SU-DHL-6 (cell line): Measurements from ENCODE around the gene KCNJ4.

Experiments
- H2AFZ ChIP-seq: fragments of 200-600 bp; sonication (generic); 2 replicates; pipeline ENCODE4 v1.6.1; 2014; ENCODE audit warnings: low read depth, mild to moderate bottlenecking, moderate library complexity, mixed read lengths, antibody characterized with exemption, low read length; ENCODE audit not compliant: severe bottlenecking
- H3F3A ChIP-seq: fragments of 200-600 bp; shearing (Covaris generic); 2 replicates; pipeline ENCODE4 v1.6.0; 2016; ENCODE audit warnings: antibody characterized with exemption, mild to moderate bottlenecking; ENCODE audit not compliant: insufficient read depth
- H3K27ac ChIP-seq: fragments of 200-600 bp; sonication (generic); 2 replicates; pipeline ENCODE4 v1.5.1; 2016; ENCODE audit warnings: low read depth, mild to moderate bottlenecking, low read length, moderate library complexity, mixed read lengths
- H3K27me3 ChIP-seq: fragments of 200-600 bp; sonication (generic), shearing (Covaris generic); 2 replicates; pipeline ENCODE4 v1.6.0; 2014; ENCODE audit warnings: mild to moderate bottlenecking, low read length
- H3K36me3 ChIP-seq: fragments of 200-600 bp; sonication (generic); 2 replicates; pipeline ENCODE4 v1.6.1; 2014; ENCODE audit warnings: mild to moderate bottlenecking, low read length, mixed read lengths
- H3K4me2 ChIP-seq: fragments of 300-600, 200-600 bp; shearing (Covaris generic), sonication (generic); 2 replicates; pipeline ENCODE4 v1.6.0; 2014; ENCODE audit warnings: low read length, low read depth, mild to moderate bottlenecking; ENCODE audit not compliant: poor library complexity, severe bottlenecking
- H3K4me3 ChIP-seq: fragments of 200-600 bp; sonication (generic); 2 replicates; pipeline ENCODE4 v1.5.1; 2014; ENCODE audit warnings: antibody characterized with exemption, low read length, mild to moderate bottlenecking, mixed read lengths; ENCODE audit not compliant: insufficient read depth, poor library complexity, severe bottlenecking
- H3K79me2 ChIP-seq: fragments of 200-600 bp; sonication (generic); 2 replicates; pipeline ENCODE4 v1.6.1; 2014; ENCODE audit warnings: mild to moderate bottlenecking, low read length, moderate library complexity; ENCODE audit not compliant: insufficient read depth
- H3K9ac ChIP-seq: fragments of 200-600 bp; sonication (generic); 2 replicates; pipeline ENCODE4 v1.7.0; 2014; ENCODE audit warnings: mild to moderate bottlenecking, low read length
- H3K9me2 ChIP-seq: fragments of 200-600 bp; sonication (generic); replicated peaks from 2 replicates; pipeline ENCODE4 v1.6.1; 2014; ENCODE audit warnings: low read length; ENCODE audit not compliant: insufficient read depth
- H3K9me3 ChIP-seq: fragments of 200-600 bp; sonication (generic); 2 replicates; pipeline ENCODE4 v1.6.1; 2014; ENCODE audit warnings: low read length, mixed read lengths; ENCODE audit not compliant: insufficient read depth
- H4K20me1 ChIP-seq: fragments of 200-600 bp; sonication (generic); 2 replicates; pipeline ENCODE4 v1.6.1; 2014; ENCODE audit warnings: low read depth, mild to moderate bottlenecking, antibody characterized with exemption, low read length, moderate library complexity, mixed read lengths
- CTCF ChIP-seq: fragments of 200-600 bp; sonication (generic); IDR thresholded peaks from one replicate; pipeline ENCODE4 v1.5.1; 2017; ENCODE audit warnings: antibody characterized with exemption, mild to moderate bottlenecking, low read length, moderate library complexity; ENCODE audit not compliant: insufficient read depth, poor library complexity, severe bottlenecking
- EZH2phosphoT487 ChIP-seq: fragments of 200-600 bp; sonication (generic), shearing (Covaris generic); conservative IDR thresholded peaks from 2 replicates; pipeline ENCODE4 v1.6.1; 2018; ENCODE audit warnings: mild to moderate bottlenecking, antibody characterized with exemption, low read length, moderate library complexity, mixed read lengths

Gene KCNJ4

GRCh38 chr22:38448945-38449745 is 5.9 kb downstream of the KCNJ4 start:
- TF ChIP-seq CTCF (no peak), EZH2phosphoT487 (no peak)
- Histone ChIP-seq H3K9me3 (no peaks in the 10 kb centered on the region), H4K20me1 (no peaks in the 10 kb centered on the region), H3K27me3 (no peaks in the 10 kb centered on the region), H3K79me2 (no peaks in the 10 kb centered on the region), H3F3A (no peaks in the 10 kb centered on the region), H3K4me3 (no peak overlapping the region), H3K4me2 (no peak overlapping the region), H3K9ac (no peak overlapping the region), H2AFZ (no peak overlapping the region), H3K36me3 (no peaks in the 10 kb centered on the region), H3K27ac (no peak overlapping the region), H3K9me2 (no peaks in the 10 kb centered on the region)

GRCh38 chr22:38446018-38446601 is 8.9 kb downstream of the KCNJ4 start:
- Histone ChIP-seq H3K79me2 (no peaks in the 10 kb centered on the region), H3F3A (no peaks in the 10 kb centered on the region), H3K27ac (no peak overlapping the region), H4K20me1 (no peaks in the 10 kb centered on the region), H2AFZ (no peak overlapping the region), H3K9ac (no peak overlapping the region), H3K9me3 (no peaks in the 10 kb centered on the region), H3K36me3 (no peaks in the 10 kb centered on the region), H3K9me2 (no peaks in the 10 kb centered on the region), H3K27me3 (no peaks in the 10 kb centered on the region), H3K4me3 (no peak overlapping the region), H3K4me2 (no peak overlapping the region)
- TF ChIP-seq CTCF (no peak), EZH2phosphoT487 (no peak)

DNA sequence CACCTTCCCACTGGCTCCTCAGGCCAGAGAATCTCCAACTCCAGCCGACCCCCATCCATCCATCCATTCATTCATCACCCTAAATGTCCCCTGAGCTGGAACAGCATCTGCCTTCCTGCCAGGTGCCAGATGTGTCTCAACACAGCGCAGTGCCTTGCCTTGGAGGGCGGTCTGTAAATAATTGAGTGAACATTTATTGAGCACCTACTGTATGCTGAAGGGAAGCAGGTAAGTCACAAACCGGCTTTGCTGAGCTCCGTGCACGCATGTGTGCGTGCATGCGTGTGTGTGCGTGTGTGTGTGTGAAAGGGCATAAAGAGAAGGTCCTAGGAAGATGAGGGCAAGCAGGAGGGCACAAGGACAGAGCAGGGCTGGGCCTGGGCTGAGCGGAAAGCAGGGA is 10.2 kb downstream of the KCNJ4 start:
- no peaks in the 10 kb centered on the region for H3K36me3 ChIP-seq
- H3K4me2 ChIP-seq: no peak overlapping the region
- H4K20me1 ChIP-seq: no peaks in the 10 kb centered on the region
- no peak overlapping the region for H3K4me3 ChIP-seq
- H3K79me2 ChIP-seq: no peaks in the 10 kb centered on the region
- TF ChIP-seq EZH2phosphoT487 (no peak), CTCF (no peak)
- H3K9ac ChIP-seq: no peak overlapping the region
- H3K9me2 ChIP-seq: no peaks in the 10 kb centered on the region
- H3F3A ChIP-seq: no peaks in the 10 kb centered on the region
- H3K27ac ChIP-seq: no peak overlapping the region
- no peak overlapping the region for H2AFZ ChIP-seq
- no peaks in the 10 kb centered on the region for H3K27me3 ChIP-seq
- no peaks in the 10 kb centered on the region for H3K9me3 ChIP-seq
